HCT116 (cell line): ENCODE data around the gene PSENEN. TPM values are rescaled to one million over a fixed set of nuclear protein-coding genes. Genes with fewer than 3 reads are reported as not detected.

Experiments
- ATAC-seq: fragments of 200-7000 bp; cut with Tn5 transposase; 2 replicates; pipeline ENCODE4 v1.9.1; 2020; ENCODE audit warnings: mild to moderate bottlenecking, moderate library complexity
- BruUV-seq: library from RNA; stranded (reverse); fragments of 400-500 nt; replicated peaks from 2 replicates; lab custom pipeline; 2021; lab: Mats Ljungman, UMichigan
- CTCF ChIA-PET: fragments of 300-600 bp; sonication (Branson Sonifier 250); formaldehyde crosslinking; loops from one replicate; lab custom pipeline; 2021; ENCODE audit warnings: antibody characterized with exemption; lab: Charles Lee
- POLR2A ChIA-PET: fragments of 300-600, 350-600 bp; sonication (Branson Sonifier 250); formaldehyde crosslinking; loops from one replicate; lab custom pipeline; 2021; ENCODE audit warnings: antibody characterized with exemption; lab: Charles Lee
- RAD21 ChIA-PET, 2 experiments: fragments of 300-600 bp; sonication (Branson Sonifier 250); formaldehyde crosslinking; loops; one replicate each; lab custom pipeline; 2023; ENCODE audit warnings: low total read pairs in 2 of 2; ENCODE audit not compliant: uncharacterized antibody in 2 of 2, unreplicated experiment in 2 of 2, low non-redundant PET in 1 of 2; lab: Charles Lee
- DNase-seq: peaks from one replicate; pipeline ENCODE4 v3.0.0-alpha.2; 2010; ENCODE audit warnings: low read depth, low spot score
- H2AFZ ChIP-seq: fragments of 200-600 bp; shearing (Covaris generic), sonication (generic); 2 replicates; pipeline ENCODE4 v1.6.1; 2017; ENCODE audit warnings: low read depth, mixed run types, mixed read lengths, antibody characterized with exemption, low read length; ENCODE audit not compliant: poor library complexity, severe bottlenecking
- H3K27ac ChIP-seq: 2 replicates; pipeline ENCODE4 v1.5.1; 2012; ENCODE audit warnings: low read depth, low read length
- H3K27me3 ChIP-seq: fragments of 200-600 bp; sonication (generic); 2 replicates; pipeline ENCODE4 v1.6.1; 2016; ENCODE audit warnings: mixed run types, low read length, mixed read lengths; ENCODE audit not compliant: insufficient read depth
- H3K36me3 ChIP-seq, 2 experiments: fragments of 200-500 bp in 1 of 2; fragments of 200-600 bp in 1 of 2; sonication (Bioruptor generic) in 1 of 2; sonication (generic) in 1 of 2; 2 replicates each; pipeline versions ENCODE4 v1.5.1 to v1.6.1; 2014 to 2016; ENCODE audit warnings: low read length in 2 of 2, inconsistent platforms in 1 of 2, mixed read lengths in 1 of 2, mixed run types in 1 of 2; ENCODE audit not compliant: insufficient read depth in 2 of 2, control insufficient read depth in 1 of 2
- H3K4me1 ChIP-seq, 2 experiments: fragments of 200-600 bp in 1 of 2; sonication (generic) in 1 of 2; 2 replicates each; pipeline versions ENCODE4 v1.5.1 to v1.6.1; 2012 to 2017; ENCODE audit warnings: low read length in 2 of 2, inconsistent platforms in 1 of 2, mild to moderate bottlenecking in 1 of 2, mixed read lengths in 1 of 2, mixed run types in 1 of 2, moderate library complexity in 1 of 2; ENCODE audit not compliant: insufficient read depth in 2 of 2, control insufficient read depth in 1 of 2
- H3K4me2 ChIP-seq: fragments of 200-600 bp; sonication (generic); 2 replicates; pipeline ENCODE4 v1.6.1; 2017; ENCODE audit warnings: mixed run types, low read length, mixed read lengths
- H3K4me3 ChIP-seq, 2 experiments: fragments of 200-600 bp in 1 of 2; sonication (generic) in 1 of 2; replicated peaks in 1 of 2; 2 replicates each; pipeline ENCODE4 v1.5.1; 2011 to 2016; ENCODE audit warnings: low read length in 2 of 2, control low read depth in 1 of 2, low read depth in 1 of 2, mild to moderate bottlenecking in 1 of 2, mixed read lengths in 1 of 2, mixed run types in 1 of 2
- H3K79me2 ChIP-seq: fragments of 200-600 bp; sonication (generic); 2 replicates; pipeline ENCODE4 v1.6.1; 2017; ENCODE audit warnings: mild to moderate bottlenecking, mixed run types, low read length, moderate library complexity, mixed read lengths; ENCODE audit not compliant: insufficient read depth
- H3K9ac ChIP-seq: fragments of 200-600 bp; sonication (generic); 2 replicates; pipeline ENCODE4 v1.6.1; 2016; ENCODE audit warnings: low read length, mixed read lengths
- H3K9me2 ChIP-seq: fragments of 200-600 bp; sonication (generic), shearing (Covaris generic); 2 replicates; pipeline ENCODE4 v1.6.1; 2017; ENCODE audit warnings: mixed run types, mild to moderate bottlenecking, moderate library complexity; ENCODE audit not compliant: insufficient read depth
- H3K9me3 ChIP-seq, 2 experiments: fragments of 200-500 bp in 1 of 2; fragments of 200-600 bp in 1 of 2; sonication (Bioruptor generic) in 1 of 2; sonication (generic) in 1 of 2; 2 replicates each; pipeline ENCODE4 v1.6.1; 2014 to 2017; ENCODE audit warnings: low read length in 2 of 2, mixed read lengths in 2 of 2, inconsistent platforms in 1 of 2, low read depth in 1 of 2, mild to moderate bottlenecking in 1 of 2, mixed run types in 1 of 2, moderate library complexity in 1 of 2; ENCODE audit not compliant: control insufficient read depth in 1 of 2, insufficient read depth in 1 of 2
- H4K20me1 ChIP-seq: fragments of 200-600 bp; sonication (generic), shearing (Covaris generic); 2 replicates; pipeline ENCODE4 v1.6.1; 2017; ENCODE audit warnings: mixed run types, mild to moderate bottlenecking, moderate library complexity; ENCODE audit not compliant: insufficient read depth
- CBX3 ChIP-seq: IDR thresholded peaks from 2 replicates; pipeline ENCODE4 v1.6.1; 2012; ENCODE audit warnings: low read depth
- CEBPB ChIP-seq: IDR thresholded peaks from 2 replicates; pipeline ENCODE4 v1.6.1; 2012; ENCODE audit warnings: low read depth
- EGR1 ChIP-seq: IDR thresholded peaks from 2 replicates; pipeline ENCODE4 v1.6.1; 2012; ENCODE audit warnings: low read depth
- ELF1 ChIP-seq: IDR thresholded peaks from 2 replicates; pipeline ENCODE4 v1.6.1; 2012; ENCODE audit warnings: low read depth, borderline replicate concordance
- EZH2 ChIP-seq: fragments of 200-600 bp; sonication (generic); IDR thresholded peaks from 2 replicates; pipeline ENCODE4 v1.6.1; 2017; ENCODE audit warnings: antibody characterized with exemption, mixed run types
- EZH2phosphoT487 ChIP-seq: fragments of 200-600 bp; IDR thresholded peaks from 2 replicates; pipeline ENCODE4 v1.6.1; 2018; ENCODE audit warnings: antibody characterized with exemption, borderline replicate concordance
- FOSL1 ChIP-seq: IDR thresholded peaks from 2 replicates; pipeline ENCODE4 v1.6.1; 2012; ENCODE audit warnings: low read depth
- JUND ChIP-seq: IDR thresholded peaks from 2 replicates; pipeline ENCODE4 v1.6.1; 2012
- POLR2A ChIP-seq: IDR thresholded peaks from 2 replicates; pipeline ENCODE4 v1.7.0; 2011; ENCODE audit warnings: borderline replicate concordance; ENCODE audit not compliant: insufficient read depth, insufficient read length; ENCODE audit errors: extremely low read depth
- POLR2AphosphoS5 ChIP-seq: IDR thresholded peaks from 2 replicates; pipeline ENCODE4 v1.6.1; 2011; ENCODE audit warnings: mild to moderate bottlenecking, low read depth, low read length, moderate library complexity
- RAD21 ChIP-seq: IDR thresholded peaks from 2 replicates; pipeline ENCODE4 v1.6.1; 2012; ENCODE audit warnings: low read depth, mild to moderate bottlenecking
- SIN3A ChIP-seq: IDR thresholded peaks from 2 replicates; pipeline ENCODE4 v1.6.1; 2012; ENCODE audit warnings: low read depth
- SP1 ChIP-seq: IDR thresholded peaks from 2 replicates; pipeline ENCODE4 v1.6.1; 2012; ENCODE audit warnings: low read depth
- SRF ChIP-seq: IDR thresholded peaks from 2 replicates; pipeline ENCODE4 v1.6.1; 2012; ENCODE audit warnings: low read depth
- TCF7L2 ChIP-seq: IDR thresholded peaks from 2 replicates; pipeline ENCODE4 v1.7.0; 2011; ENCODE audit warnings: borderline replicate concordance, inconsistent platforms; ENCODE audit not compliant: insufficient read depth, insufficient read length; ENCODE audit errors: extremely low read depth
- YY1 ChIP-seq: IDR thresholded peaks from 2 replicates; pipeline ENCODE4 v1.6.1; 2011; ENCODE audit warnings: low read length, low read depth, moderate library complexity, mild to moderate bottlenecking; ENCODE audit not compliant: insufficient replicate concordance; ENCODE audit errors: extremely low read depth
- intact Hi-C: fragments of 100-400 bp; cut with micrococcal nuclease; formaldehyde crosslinking; loops from 2 replicates; pipeline ENCODE4 v1.10.0; 2022
- total RNA-seq: library from RNA; stranded (reverse); gene quantifications from one replicate; pipeline ENCODE4 v1.2.1, GENCODE V29; 2021; ENCODE audit not compliant: unreplicated experiment
- TF ChIP-seq, protein P1 (sequence below): IDR thresholded peaks from 2 replicates; pipeline ENCODE4 v1.6.1; 2012; ENCODE audit warnings: low read depth
- TF ChIP-seq, protein P2 (sequence below): IDR thresholded peaks from 2 replicates; pipeline ENCODE4 v1.6.1; 2011; ENCODE audit warnings: mild to moderate bottlenecking, low read length, moderate library complexity; ENCODE audit not compliant: insufficient replicate concordance; ENCODE audit errors: extremely low read depth
- TF ChIP-seq, protein P3 (sequence below): IDR thresholded peaks from 2 replicates; pipeline ENCODE4 v1.6.1; 2012
- TF ChIP-seq, protein P4 (sequence below), 3 experiments: fragments of 200-600 bp in 1 of 3; sonication (generic) in 1 of 3; IDR thresholded peaks in 2 of 3; conservative IDR thresholded peaks in 1 of 3; 2 replicates each; pipeline ENCODE4 v1.5.1; 2012 to 2017; ENCODE audit warnings: low read depth in 2 of 3, low read length in 2 of 3, antibody characterized with exemption in 1 of 3, borderline replicate concordance in 1 of 3, control low read depth in 1 of 3, mild to moderate bottlenecking in 1 of 3, mixed read lengths in 1 of 3, mixed run types in 1 of 3, moderate library complexity in 1 of 3; ENCODE audit not compliant: insufficient read depth in 1 of 3

PSENEN gene
- total RNA-seq, 1 experiment from 2014 or later, result 55.3 TPM

DNA sequence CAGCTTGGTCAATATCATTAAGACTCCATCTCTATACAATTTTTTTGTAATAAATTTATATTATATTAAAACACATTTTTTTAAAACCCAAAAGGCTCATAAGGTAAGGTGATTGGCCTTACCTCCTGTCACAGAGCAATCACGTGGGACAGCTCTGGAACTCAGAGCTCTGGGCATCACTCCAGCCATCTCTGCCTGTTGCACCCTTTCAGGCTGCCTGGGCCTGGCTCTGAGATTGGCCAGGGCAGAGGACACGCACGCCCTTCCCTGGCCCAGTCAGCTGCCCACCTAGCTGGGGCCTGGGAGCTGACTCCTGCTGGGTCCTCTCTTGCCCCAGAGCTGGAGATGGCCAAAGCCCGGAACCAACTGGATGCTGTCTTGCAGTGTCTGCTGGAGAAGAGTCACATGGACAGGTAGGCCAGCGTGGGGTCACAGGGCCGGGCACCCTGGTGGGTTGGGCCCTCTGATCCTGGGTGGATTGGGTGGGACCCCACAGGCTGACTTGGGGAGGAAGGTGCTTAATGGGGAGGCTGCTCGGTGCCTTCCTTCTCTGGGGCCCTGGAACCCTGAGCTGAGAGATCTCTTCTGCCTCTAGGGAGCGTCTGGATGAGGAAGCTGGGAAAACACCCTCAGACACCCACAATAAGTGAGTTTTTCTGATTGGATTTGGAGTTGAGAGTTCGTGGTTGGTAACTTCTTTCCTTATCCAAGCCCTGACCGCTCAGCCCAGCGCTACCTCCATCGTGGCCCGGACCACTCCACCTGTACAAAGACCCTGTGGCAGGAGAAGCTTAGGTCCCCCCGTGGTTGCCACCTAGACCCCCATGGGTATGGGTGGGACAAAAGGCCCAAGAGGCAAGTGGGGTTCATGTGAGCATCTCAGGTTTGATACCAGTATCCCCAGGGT lies 6.6 kb downstream of the PSENEN start:
- H3K9me2 ChIP-seq, result no peaks in the 10 kb centered on the region
- no peak overlapping the region for H3K4me3 ChIP-seq
- peaks cover 9 to 17% of the 10 kb centered on the region in 2 experiments for H3K4me1 ChIP-seq
- no peaks in the 10 kb centered on the region for H3K27me3 ChIP-seq
- no peak for DNase-seq
- intact Hi-C loops, result no loop called here
- ChIA-PET CTCF (no interaction called here), POLR2A (no interaction called here), RAD21 (no interaction called here)
- no peak overlapping the region for H3K27ac ChIP-seq
- H3K4me2 ChIP-seq, result no peak overlapping the region
- H4K20me1 ChIP-seq, result no peaks in the 10 kb centered on the region
- H3K9ac ChIP-seq, result no peak overlapping the region
- H3K36me3 ChIP-seq, result no peaks in the 10 kb centered on the region; a peak in 2 of 4 replicates
- no peak for ATAC-seq
- BruUV-seq, result no TSS peak
- TF ChIP-seq, protein P1, sequence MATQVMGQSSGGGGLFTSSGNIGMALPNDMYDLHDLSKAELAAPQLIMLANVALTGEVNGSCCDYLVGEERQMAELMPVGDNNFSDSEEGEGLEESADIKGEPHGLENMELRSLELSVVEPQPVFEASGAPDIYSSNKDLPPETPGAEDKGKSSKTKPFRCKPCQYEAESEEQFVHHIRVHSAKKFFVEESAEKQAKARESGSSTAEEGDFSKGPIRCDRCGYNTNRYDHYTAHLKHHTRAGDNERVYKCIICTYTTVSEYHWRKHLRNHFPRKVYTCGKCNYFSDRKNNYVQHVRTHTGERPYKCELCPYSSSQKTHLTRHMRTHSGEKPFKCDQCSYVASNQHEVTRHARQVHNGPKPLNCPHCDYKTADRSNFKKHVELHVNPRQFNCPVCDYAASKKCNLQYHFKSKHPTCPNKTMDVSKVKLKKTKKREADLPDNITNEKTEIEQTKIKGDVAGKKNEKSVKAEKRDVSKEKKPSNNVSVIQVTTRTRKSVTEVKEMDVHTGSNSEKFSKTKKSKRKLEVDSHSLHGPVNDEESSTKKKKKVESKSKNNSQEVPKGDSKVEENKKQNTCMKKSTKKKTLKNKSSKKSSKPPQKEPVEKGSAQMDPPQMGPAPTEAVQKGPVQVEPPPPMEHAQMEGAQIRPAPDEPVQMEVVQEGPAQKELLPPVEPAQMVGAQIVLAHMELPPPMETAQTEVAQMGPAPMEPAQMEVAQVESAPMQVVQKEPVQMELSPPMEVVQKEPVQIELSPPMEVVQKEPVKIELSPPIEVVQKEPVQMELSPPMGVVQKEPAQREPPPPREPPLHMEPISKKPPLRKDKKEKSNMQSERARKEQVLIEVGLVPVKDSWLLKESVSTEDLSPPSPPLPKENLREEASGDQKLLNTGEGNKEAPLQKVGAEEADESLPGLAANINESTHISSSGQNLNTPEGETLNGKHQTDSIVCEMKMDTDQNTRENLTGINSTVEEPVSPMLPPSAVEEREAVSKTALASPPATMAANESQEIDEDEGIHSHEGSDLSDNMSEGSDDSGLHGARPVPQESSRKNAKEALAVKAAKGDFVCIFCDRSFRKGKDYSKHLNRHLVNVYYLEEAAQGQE, result no peak
- TF ChIP-seq CBX3 (no peak), FOSL1 (no peak), SIN3A (no peak), RAD21 (no peak), POLR2A (no peak), SP1 (no peak), EZH2 (no peak), YY1 (no peak), JUND (no peak), TCF7L2 (no peak), SRF (no peak), EGR1 (no peak), POLR2AphosphoS5 (no peak), ELF1 (no peak), CEBPB (no peak), EZH2phosphoT487 (no peak)
- TF ChIP-seq, protein P2, sequence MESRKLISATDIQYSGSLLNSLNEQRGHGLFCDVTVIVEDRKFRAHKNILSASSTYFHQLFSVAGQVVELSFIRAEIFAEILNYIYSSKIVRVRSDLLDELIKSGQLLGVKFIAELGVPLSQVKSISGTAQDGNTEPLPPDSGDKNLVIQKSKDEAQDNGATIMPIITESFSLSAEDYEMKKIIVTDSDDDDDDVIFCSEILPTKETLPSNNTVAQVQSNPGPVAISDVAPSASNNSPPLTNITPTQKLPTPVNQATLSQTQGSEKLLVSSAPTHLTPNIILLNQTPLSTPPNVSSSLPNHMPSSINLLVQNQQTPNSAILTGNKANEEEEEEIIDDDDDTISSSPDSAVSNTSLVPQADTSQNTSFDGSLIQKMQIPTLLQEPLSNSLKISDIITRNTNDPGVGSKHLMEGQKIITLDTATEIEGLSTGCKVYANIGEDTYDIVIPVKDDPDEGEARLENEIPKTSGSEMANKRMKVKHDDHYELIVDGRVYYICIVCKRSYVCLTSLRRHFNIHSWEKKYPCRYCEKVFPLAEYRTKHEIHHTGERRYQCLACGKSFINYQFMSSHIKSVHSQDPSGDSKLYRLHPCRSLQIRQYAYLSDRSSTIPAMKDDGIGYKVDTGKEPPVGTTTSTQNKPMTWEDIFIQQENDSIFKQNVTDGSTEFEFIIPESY, result no peak
- TF ChIP-seq, protein P3, sequence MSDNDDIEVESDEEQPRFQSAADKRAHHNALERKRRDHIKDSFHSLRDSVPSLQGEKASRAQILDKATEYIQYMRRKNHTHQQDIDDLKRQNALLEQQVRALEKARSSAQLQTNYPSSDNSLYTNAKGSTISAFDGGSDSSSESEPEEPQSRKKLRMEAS, result no peak
- TF ChIP-seq, protein P4, sequence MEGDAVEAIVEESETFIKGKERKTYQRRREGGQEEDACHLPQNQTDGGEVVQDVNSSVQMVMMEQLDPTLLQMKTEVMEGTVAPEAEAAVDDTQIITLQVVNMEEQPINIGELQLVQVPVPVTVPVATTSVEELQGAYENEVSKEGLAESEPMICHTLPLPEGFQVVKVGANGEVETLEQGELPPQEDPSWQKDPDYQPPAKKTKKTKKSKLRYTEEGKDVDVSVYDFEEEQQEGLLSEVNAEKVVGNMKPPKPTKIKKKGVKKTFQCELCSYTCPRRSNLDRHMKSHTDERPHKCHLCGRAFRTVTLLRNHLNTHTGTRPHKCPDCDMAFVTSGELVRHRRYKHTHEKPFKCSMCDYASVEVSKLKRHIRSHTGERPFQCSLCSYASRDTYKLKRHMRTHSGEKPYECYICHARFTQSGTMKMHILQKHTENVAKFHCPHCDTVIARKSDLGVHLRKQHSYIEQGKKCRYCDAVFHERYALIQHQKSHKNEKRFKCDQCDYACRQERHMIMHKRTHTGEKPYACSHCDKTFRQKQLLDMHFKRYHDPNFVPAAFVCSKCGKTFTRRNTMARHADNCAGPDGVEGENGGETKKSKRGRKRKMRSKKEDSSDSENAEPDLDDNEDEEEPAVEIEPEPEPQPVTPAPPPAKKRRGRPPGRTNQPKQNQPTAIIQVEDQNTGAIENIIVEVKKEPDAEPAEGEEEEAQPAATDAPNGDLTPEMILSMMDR (IDR thresholded peaks at IDR 0.05 in 2 of 3, conservative IDR thresholded peaks at IDR 0.05 in 1 of 3; ENCODE audit: borderline replicate concordance in 1 of 3, insufficient read depth in 1 of 3, low read depth in 2 of 3, low read length in 2 of 3), result no peak
- TF ChIP-seq, all 23 proteins: peak for 0
- Histone ChIP-seq H2AFZ (no peak overlapping the region), H3K9me3 (no peaks in the 10 kb centered on the region), H3K79me2 (peaks cover 5% of the 10 kb centered on the region; the same call in 1 of the 2 replicates)
